Stimulated activated CD8-positive, alpha-beta memory T cell treated with anti-CD3 and anti-CD28 coated beads, Interleukin-15, amount 100 ng/mL, for 24 hours (primary cell): Measurements from ENCODE around the gene GNB1.

Source experiments
- DNase-seq: peaks from one replicate; pipeline ENCODE4 v3.0.0-alpha.2; 2020; ENCODE audit warnings: low read depth

The GNB1 gene

DNA sequence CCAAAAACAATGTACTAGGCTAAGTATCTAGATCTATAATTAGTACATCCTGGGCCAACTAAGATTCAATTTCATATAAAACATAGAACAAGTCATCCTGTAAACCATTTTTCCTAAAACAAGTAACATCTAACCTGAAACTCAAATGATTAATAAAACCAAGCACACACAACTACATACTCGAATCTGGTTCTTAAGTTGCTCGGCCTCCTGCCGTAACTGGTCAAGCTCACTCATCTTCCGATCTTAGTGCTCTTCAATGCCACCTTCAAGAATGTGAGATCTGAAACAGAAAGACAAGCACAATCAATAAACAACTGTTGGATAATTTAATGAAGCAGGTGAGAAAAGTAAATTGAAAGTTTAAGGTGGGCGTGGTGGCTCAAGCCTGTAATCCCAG, 65.7 kb downstream of the GNB1 start:
- no peak for DNase-seq

DNA sequence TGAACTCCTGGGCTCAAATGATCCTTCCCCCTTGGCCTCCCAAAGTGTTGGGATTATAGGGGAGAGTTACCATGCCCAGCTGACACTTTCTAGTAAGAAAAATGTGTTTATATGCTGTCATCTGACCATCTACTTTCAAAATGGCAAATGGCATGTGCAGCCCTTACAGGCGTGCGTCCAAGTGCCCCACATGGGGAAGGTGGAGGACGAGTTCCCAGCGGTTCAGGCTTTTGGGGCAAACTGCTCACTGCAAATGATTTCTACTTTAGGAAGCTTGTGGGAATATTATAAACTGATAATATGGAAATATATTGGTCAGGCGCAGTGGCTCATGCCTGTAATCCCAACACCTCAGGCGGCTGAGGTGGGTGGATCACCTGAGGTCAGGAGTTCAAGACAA, 71.1 kb downstream of the GNB1 start:
- no peak for DNase-seq

DNA sequence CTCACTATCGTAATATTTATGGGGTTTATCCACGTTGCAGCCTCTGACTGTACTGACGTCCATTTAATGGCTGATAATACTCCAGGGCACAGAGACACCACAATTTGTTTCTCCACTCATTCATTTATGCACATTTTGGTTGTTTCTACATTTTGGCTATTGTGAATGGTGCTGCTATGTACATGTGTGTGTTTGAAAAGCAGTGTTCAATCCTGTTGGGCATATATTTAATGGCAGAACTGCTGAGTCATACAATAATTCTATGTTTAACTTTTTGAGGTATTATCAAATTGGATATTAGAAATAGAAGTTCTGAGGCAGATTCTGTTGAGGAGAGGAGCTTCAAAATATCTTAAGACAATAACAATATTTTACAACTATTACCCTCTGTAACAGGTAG, 73.7 kb downstream of the GNB1 start:
- DNase-seq = no peak

DNA sequence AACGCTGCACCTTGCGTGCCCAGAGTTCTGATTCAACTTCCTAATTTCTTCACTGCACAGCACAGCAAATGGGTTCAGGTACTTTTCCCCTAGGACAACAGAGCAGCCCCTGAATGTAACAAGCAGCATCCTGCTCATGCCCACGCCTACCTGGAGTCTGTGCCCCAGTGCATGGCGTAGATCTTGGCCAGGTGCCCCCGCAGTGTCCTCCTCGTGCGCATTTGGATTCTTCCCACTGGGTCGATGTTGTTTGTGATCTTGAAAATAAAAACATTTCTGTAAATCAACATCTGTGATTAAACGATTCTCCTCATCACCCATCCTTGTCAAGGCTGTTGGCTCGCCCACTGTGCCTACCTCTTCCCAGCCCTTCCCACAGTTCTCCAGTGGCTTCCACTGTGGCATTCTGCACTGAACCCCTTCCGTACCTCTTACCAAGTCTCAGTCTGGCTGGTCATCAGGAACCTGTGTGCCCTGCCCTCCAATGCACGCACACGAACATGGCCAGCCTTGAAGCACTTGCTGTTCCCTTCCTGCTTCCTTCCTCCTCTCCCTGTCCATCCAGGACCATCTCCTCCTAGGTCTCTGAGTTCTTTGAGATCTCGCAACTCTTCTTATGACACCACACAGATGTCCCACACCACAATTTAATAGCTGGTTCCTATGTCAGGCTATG, 75.1 kb downstream of the GNB1 start:
- no peak for DNase-seq

DNA sequence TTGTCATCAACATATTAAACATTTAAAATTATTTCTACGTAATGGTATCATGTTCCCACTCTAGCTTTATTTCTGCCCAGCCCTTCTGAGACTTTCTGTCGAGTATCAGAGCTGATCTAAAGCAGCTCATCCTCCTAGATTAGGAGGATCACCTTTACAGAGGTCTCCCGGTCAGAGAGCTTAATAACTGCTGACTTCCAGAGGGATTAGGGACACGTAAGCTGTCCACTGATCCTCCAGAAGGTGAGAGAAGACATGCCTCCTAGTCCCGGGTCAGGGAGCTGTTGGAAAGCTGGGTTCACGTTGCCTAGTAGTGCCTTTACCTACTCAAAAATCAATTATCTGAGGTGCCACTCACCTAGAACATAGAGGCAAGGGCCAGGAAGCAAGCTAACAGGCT, 81.4 kb downstream of the GNB1 start:
- no peak for DNase-seq

DNA sequence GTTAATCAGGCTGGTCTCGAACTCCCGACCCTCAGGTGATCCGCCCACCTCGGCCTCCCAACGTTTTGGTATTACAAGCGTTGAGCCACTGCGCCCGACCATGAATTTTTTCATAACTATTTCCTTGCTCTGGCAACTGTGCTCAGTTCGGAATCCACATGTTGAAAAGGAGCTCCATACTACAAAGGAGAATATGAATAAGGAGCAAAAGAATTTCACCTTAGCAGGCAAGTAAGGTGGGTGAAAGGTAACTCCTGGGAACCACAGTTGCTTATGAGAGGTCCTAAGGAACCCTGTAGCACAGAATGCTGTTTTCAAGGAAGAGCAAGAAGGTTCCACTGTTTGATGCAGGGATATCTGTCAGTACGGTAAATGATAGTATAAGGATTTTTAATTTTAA, 82.7 kb downstream of the GNB1 start:
- DNase-seq = no peak

DNA sequence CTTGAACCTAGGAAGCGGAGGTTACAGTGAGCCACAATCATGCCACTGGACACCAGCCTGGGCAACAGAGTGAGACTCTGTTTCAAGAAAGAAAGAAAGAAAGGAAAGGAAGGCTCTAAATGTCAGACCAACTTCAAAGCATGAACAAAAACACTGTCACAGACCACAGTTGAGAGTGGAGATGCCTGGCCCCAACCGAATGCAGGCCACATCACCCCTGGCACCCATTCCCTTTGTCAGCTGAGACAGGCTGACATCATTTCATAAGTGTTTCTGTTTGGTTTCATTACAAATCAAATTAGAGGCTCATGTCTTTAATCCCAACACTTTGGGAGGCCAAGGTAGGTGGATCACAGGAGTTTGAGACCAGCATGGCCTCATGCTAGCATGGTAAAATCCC, 84.0 kb downstream of the GNB1 start:
- no peak for DNase-seq

DNA sequence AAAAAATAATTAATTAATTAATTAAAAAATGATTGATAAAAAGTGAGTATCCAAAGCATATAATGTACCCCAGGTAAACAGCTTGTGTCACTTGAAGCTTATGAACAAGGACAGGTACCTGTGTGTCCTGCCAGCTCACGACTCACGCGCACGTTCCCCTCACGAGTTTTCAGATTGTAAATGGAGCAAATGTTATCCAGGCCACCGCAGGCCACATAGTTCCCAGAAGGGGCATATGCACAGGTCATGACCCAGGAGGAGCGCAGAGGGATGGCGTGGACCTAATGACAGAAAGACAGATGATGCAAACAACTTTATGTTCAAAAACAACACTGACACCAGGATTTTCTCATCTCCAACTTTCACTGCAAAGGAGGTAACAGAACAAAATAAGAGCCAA, 86.6 kb downstream of the GNB1 start:
- DNase-seq = no peak

DNA sequence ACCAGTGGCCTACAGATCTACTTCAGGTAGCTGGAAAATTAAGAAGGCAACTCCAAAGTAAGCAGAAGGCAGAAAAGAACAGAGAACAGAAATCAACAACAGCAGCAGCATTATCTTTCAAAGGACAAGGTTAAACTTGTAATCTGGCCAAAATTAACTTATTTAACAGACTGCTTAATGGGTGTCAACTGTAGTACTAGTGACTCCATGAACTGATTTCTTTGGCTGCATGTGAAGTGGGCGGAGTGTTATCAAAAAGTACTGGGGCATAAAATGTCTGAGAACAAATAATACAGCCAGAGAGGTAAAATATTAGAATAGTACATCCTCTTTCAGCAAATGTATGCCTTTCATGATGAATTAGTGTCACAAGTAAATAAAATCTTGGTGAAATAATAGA, 88.0 kb downstream of the GNB1 start:
- DNase-seq = no peak

DNA sequence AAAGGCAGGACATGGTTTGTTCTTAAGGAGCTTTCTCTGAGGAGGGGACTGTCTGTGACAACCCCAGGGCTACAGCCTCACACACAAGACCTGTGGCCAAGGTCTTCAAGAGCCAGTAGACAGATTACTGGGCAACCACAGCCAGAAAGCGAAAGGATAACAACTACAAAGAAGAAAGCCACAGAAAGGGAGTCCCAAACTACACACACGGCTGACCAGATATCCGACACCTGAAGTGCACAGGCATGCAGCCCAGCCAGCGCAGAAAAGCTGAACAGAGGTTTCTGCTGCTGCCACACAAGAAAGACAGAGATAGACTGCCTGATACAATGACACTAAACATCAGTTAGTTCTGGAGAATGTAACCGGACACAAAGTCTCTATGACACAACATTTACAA, 91.2 kb downstream of the GNB1 start:
- DNase-seq = no peak

DNA sequence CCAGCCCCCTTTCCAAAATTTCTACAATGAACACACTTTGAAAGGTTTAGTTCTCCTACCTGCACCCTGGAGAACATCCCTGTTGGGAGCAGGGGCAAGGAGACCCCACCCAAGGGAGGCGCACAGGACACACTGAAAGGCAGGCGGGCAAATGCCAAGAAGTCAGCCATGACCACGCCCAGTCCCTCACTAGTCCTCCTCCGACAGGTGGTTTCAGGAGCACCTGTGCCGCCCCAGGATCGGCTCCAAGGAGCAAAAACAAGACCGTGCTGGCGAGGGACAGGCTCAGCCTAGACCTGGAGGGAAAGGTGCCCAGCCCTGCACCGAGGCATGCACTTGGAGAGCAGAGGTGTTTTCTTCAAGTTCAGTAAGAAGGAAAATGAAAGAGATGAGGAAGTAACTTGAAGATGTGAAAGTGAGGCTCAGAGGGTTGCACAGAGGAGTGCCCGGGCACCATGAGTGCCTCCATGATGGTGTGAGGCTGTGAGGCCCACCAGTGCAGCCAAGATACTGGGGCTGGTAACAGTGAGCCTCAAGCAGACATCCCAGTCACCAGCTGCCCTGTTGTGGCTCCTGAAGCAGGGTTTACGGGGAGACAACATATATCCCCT, 93.1 kb downstream of the GNB1 start:
- DNase-seq = no peak

DNA sequence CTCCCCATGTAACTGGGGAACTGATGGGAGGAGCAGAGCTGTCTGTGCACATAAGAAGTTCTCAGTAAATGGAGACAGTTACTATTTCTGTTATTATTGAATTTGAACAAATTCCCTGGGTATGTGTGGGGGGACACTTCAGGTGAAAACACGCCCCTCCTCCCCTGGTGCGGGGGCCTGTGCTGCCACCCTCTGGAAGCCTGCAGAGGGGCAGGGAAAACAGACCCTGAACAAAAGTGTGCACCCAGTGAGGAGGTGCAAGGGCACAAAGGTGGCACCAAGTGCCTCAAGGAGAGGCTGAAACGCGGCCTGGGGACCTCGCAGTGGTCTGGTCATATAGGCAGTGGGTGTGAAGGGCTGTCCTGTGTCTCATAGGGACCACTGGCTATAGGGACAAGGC, 94.4 kb downstream of the GNB1 start:
- DNase-seq = no peak

DNA sequence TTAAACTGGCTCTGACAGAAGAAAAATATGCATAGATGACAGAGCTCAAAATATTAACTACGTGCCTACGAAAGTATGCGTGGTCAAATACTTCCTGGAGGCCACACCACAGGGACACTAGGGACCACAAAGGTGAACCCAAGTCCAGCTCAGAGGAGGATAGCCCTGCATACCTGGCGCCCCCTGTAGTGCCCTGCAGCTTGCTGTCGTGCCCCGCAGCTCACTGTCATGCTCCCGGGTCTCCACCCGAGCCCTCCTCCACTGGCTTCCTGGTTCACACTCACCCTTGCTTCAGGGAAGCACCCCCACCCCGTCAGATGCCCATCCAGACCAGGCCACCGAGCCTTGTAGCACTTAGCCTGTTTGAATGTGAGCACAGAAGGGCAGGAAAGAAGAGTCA, 95.9 kb downstream of the GNB1 start:
- no peak for DNase-seq

DNA sequence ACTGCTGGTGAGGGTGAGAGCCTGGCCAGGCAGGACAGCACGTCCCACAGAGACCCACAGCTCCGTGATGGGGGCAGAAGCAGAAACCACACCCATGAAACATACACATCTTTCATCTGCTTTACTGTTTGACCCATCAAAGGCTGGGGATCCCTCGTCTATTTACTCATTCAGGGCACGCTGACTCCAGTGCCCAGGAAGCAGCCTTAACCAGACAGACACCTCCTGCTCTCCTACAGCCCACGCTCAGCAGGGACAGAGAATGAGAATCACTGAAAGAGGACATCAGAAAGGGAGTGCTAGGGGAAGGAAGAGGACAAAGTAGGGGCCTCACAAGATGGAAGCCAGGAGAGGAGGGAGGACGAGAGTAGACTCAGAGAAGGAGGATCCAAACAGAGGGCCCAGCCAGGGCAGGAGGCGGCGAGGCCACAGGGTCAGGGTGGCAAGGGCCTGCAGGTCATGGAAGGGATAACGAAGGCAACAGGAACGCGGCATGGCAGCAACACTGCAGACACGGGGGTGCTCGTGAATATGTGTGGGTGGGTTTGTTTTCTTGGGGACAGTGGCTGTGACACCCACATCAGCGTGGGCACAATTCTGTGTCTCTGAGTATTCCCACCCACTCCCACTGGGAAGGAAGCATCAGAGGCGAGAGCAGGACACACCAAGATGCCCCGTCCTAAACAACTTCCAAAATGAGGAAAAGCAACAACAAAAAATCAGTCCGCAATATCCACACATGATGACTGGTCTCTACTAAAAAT, 97.2 kb downstream of the GNB1 start:
- DNase-seq = no peak

DNA sequence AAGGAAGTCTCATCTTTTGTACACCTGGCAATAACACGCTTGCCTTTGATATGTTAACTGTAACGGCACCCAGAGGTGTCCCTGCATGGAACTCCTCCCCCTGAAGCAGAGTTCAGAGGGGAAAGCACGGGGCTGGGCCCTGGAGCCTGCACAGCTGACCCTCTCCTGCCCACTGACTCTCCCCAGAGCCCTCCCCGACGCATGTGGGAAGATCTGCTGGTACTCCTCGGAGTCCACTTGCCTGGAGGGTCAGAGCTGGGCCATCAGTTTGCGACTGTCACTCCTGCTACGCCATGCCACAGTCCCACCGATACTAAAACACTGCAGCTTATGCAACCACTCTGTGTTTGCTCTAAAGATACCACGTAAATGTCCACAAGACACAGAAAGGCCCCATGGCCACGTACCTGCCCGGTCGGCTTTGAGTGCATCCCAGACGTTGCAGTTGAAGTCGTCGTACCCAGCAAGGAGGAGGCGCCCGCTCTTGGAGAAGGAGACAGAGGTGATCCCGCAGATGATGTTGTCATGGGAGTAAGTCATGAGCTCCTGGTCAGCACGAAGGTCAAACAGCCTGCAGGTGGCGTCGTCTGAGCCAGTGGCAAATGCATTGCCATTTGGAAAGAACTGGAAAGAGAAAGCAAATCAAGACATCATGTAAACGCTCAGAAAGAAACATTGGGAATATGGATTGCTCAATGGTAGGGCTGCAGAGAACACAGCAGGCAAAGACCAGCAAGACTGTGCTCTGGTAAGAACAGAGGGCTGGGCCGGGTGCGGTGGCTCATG, 102.0 kb downstream of the GNB1 start:
- DNase-seq = no peak

DNA sequence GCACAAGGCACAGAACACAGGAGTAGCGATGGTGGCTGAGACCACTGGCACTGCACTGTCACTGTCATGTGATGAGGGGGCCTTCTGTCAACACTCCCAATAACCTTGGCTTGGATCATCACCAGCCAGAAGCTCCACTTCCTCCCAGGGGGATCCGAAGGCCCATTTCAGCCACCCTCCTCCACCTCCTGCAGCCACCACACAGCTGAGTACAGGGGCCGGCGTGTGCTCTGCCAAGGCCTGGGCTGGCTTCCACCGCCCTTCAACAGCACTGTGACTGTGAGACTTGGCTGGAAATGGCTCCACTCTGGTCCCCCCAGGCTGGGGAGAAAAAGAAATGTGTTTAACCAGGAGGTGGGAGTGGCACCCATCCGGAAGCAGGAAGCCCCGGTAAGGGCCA, 102.8 kb downstream of the GNB1 start:
- no peak for DNase-seq

DNA sequence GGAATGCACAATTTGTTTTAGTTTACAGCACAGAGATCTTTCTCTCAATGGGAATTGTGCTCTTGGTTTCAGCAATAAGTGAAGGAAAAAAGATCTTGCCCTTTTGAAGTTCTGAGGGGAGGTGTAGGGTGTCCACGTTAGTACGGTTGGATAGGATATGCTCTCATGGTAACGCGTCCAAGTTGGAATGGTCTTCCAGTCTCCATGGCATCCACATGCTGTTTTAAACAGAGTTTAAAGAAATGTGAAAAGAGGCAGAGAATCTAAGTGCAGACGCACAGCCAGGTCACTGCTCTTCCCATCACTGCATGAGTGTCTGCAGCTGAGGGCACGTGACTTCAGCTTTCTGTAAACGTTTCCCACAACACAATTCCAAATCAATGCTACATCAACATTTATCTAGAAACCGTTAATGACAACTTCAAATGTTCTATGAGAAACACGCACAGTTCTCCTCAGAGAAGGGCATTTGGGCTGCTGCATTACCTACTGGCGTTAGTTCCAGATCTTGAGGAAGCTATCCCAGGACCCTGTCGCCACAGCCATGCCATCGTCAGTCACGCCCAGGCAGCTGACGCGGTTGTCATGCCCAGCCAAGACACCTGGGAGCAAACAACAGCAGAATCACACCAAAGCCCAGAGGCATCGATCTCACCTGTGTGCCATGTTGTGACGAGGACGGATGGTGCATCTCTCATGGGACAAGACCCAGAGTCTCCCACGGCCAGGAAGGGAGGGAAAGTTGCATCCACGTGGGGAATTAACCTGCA, 103.9 kb downstream of the GNB1 start:
- DNase-seq = no peak

DNA sequence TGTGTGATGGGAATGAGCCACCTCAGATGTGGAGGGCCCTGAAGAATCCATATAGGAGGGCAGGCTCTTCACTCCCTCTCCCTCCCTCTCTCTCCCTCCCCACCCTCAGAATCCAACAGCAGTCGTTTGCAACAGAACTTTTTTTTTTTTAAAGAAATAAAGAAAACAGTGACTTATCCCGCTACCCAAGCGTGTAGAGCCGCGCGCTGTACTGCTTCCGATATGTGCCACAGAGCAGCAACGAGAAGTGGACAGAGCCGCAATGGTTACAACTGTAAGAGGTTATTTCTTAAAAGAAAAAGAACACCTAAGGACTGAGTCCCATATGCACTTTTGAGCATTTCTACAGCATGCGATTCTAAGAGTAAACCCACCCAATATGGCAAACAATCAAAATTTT, 105.2 kb downstream of the GNB1 start:
- DNase-seq = no peak

DNA sequence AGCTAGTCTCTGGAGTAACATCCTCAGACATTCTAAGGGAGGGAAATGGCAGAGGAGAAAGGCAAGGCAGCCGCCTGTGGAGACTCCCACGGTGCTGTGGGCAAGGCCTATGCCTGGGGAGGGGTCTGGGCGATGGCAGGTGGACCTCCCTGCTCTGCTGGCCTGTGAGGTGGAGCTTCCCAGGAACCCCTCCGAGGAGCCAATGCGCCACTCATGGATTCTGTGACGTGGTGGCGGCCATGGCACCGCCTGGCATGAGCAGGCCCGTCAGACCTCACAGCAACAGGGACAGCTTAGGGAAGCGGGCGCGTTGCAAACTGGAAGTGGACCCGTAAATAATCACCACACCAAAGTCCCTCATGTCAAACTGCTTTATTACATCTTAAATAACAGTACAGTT, 106.0 kb downstream of the GNB1 start:
- DNase-seq = no peak

DNA sequence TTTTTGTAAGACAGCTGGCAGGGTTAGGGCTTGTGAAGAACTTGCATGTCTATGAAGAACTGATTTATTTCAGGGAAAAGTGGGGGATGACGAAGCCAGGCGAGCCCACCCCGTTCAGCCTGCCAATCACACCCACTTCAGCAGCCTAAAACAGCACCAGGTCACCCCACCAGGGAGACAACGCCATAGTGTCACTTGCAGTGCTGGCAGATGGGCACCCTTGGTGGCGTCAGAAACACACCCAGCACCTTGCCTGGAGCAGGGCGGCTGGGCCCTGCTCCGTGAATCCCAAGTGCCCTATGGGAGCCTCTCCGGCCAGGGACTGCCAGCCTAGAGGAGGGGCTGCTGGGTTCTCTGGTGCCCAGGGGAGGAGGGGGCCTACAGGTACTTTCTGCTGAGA, 107.6 kb downstream of the GNB1 start:
- no peak for DNase-seq

DNA sequence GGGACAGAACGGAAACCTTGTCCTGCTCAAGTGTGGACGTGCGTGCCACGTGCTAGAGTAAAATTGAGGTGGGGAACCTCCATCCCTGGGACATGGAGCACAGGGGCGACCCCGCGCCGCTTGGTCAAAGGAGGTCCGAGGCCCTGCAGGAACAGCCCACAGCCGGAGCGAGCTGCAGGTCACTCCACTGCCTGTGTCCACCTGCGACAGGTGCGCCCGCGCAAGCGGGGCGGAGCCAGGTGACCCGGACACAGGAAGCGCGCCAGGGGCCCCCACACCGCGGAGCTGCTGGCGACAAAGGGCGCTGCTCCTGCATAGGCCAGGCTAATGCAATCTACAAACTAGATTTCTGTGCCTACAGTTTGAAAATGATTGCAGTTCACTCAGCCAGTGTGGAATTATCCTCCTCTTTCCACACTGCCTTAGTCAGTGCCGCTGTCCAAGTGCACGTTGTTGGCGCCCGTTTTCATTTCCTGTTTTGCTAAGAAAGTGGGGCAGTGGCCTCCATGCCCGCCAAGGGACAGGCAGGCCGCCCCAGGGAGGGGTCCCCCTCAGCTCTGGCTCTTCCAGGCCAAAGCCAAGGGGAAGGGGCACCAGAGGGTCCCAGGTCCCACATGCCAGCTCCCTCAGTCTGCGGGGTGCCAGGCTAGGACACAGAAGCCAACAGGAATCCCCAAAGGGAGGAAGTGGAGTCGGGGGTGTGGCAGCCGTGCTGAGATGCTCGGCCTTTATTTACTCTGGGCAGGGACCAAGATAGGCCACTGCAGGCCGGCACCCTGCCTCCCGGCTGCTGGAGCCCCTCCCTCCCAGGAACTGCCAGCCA, 108.3 kb downstream of the GNB1 start:
- DNase-seq = no peak
